MM.1S (cell line): ENCODE results near the gene DNAH11.

Experiments
- DNase-seq: peaks from one replicate; pipeline ENCODE4 v3.0.0-alpha.2; 2015
- H2AFZ ChIP-seq: fragments of 300-600 bp; sonication (generic); 2 replicates; pipeline ENCODE4 v1.6.0; 2016; ENCODE audit warnings: antibody characterized with exemption, low read length
- H3F3A ChIP-seq: fragments of 300-600 bp; sonication (generic); 2 replicates; pipeline ENCODE4 v1.6.1; 2016; ENCODE audit warnings: mild to moderate bottlenecking, antibody characterized with exemption, low read length, moderate library complexity, mixed read lengths; ENCODE audit not compliant: insufficient read depth
- H3K27ac ChIP-seq: fragments of 300-600 bp; sonication (generic); 2 replicates; pipeline ENCODE4 v1.5.1; 2016; ENCODE audit warnings: mild to moderate bottlenecking, low read length
- H3K27me3 ChIP-seq: fragments of 300-600 bp; sonication (generic); replicated peaks from 2 replicates; pipeline ENCODE4 v1.6.0; 2016; ENCODE audit warnings: low read length; ENCODE audit not compliant: insufficient read depth
- H3K36me3 ChIP-seq: fragments of 300-600 bp; sonication (generic); replicated peaks from 2 replicates; pipeline ENCODE4 v1.6.1; 2016; ENCODE audit warnings: mild to moderate bottlenecking, low read length, mixed read lengths; ENCODE audit not compliant: insufficient read depth
- H3K4me1 ChIP-seq: fragments of 300-600 bp; sonication (generic); 2 replicates; pipeline ENCODE4 v1.6.1; 2016; ENCODE audit warnings: low read length, mixed read lengths
- H3K4me2 ChIP-seq: fragments of 300-600 bp; sonication (generic); 2 replicates; pipeline ENCODE4 v1.6.0; 2016; ENCODE audit warnings: low read depth, low read length
- H3K4me3 ChIP-seq: fragments of 300-600 bp; sonication (generic); 2 replicates; pipeline ENCODE4 v1.5.1; 2016; ENCODE audit warnings: low read length, mixed read lengths
- H3K79me2 ChIP-seq: fragments of 300-600 bp; sonication (generic); 2 replicates; pipeline ENCODE4 v1.6.1; 2016; ENCODE audit warnings: mixed run types, low read length, mixed read lengths
- H3K9ac ChIP-seq: fragments of 300-600 bp; sonication (generic); 2 replicates; pipeline ENCODE4 v1.6.1; 2016; ENCODE audit warnings: low read length, mixed read lengths
- H3K9me2 ChIP-seq: fragments of 300-600 bp; sonication (generic); replicated peaks from 2 replicates; pipeline ENCODE4 v1.6.1; 2016; ENCODE audit warnings: mild to moderate bottlenecking, low read length, mixed read lengths; ENCODE audit not compliant: insufficient read depth
- H3K9me3 ChIP-seq: fragments of 300-600 bp; sonication (generic); replicated peaks from 2 replicates; pipeline ENCODE4 v1.6.1; 2016; ENCODE audit warnings: mild to moderate bottlenecking, low read length, mixed read lengths; ENCODE audit not compliant: insufficient read depth
- H4K20me1 ChIP-seq: fragments of 300-600 bp; sonication (generic); 2 replicates; pipeline ENCODE4 v1.6.1; 2016; ENCODE audit warnings: mild to moderate bottlenecking, low read length, moderate library complexity, mixed read lengths; ENCODE audit not compliant: insufficient read depth
- CTCF ChIP-seq: fragments of 300-600 bp; sonication (generic); IDR thresholded peaks from 2 replicates; pipeline ENCODE4 v1.5.1; 2016; ENCODE audit warnings: antibody characterized with exemption, low read length, mixed read lengths
- EZH2 ChIP-seq: fragments of 300-600 bp; sonication (generic); optimal IDR thresholded peaks from 2 replicates; pipeline ENCODE3; 2017; ENCODE audit warnings: low read depth, mild to moderate bottlenecking, antibody characterized with exemption, low read length, mixed read lengths
- EZH2phosphoT487 ChIP-seq: fragments of 300-600 bp; sonication (generic); IDR thresholded peaks from 2 replicates; pipeline ENCODE4 v1.6.1; 2018; ENCODE audit warnings: antibody characterized with exemption, low read length

DNAH11 gene

DNA sequence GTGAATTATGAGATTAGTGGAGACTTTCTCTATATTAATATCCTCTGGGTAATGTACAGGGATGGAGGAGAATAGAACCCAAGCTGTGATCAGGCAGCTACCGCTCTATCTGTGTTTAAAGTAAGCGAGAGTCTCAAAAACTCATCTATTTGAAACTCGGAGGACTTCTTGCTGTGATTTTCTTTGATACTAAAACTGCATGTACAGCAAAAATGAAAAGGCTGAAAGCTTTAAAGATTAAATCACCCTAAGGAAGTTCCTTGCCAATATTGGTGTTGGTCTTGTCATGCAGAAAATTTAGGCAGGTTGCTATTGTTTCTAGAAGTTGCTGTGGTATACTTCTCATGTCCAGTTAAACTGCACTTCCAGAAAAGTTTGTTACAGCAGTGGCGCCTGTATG is 110.8 kb downstream of the DNAH11 start:
- no peak overlapping the region for H3K4me3 ChIP-seq
- no peak overlapping the region for H3K9ac ChIP-seq
- no peak for DNase-seq
- no peaks in the 10 kb centered on the region for H3F3A ChIP-seq
- no peaks in the 10 kb centered on the region for H3K9me2 ChIP-seq
- H3K4me2 ChIP-seq, result no peak overlapping the region
- no peaks in the 10 kb centered on the region for H4K20me1 ChIP-seq
- H3K9me3 ChIP-seq, result no peaks in the 10 kb centered on the region
- H3K27ac ChIP-seq, result no peak overlapping the region
- no peaks in the 10 kb centered on the region for H3K4me1 ChIP-seq
- no peak for TF ChIP-seq EZH2phosphoT487
- TF ChIP-seq CTCF, result no peak
- no peak for TF ChIP-seq EZH2
- H2AFZ ChIP-seq, result no peak overlapping the region
- H3K36me3 ChIP-seq, result no peaks in the 10 kb centered on the region
- no peaks in the 10 kb centered on the region for H3K27me3 ChIP-seq
- H3K79me2 ChIP-seq, result no peaks in the 10 kb centered on the region

DNA sequence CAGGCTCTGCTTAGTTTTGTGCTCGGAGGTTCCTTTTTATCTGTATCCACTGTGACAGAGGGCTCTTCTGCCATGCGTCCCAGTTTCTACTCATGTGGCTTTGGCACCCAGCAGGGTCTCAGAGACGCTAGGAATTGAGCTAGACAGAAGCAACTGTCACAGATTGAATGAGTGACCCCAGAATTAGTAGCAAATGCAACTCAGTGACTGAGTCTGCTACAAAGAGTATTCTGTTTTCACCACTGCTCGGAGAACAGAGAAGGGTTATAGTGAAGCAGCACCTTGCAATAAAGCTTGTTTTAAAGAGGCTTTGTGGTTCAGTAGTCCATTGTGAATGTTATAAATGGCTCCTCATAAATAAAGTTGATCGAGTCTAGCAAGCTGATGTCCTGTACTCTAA is 113.2 kb downstream of the DNAH11 start:
- Histone ChIP-seq H3K27ac (no peak overlapping the region), H3F3A (no peaks in the 10 kb centered on the region), H3K9me3 (no peaks in the 10 kb centered on the region; the same call in 1 of the 2 replicates), H3K9me2 (no peaks in the 10 kb centered on the region), H3K36me3 (no peaks in the 10 kb centered on the region), H3K9ac (no peak overlapping the region), H3K4me1 (no peaks in the 10 kb centered on the region), H4K20me1 (no peaks in the 10 kb centered on the region), H2AFZ (no peak overlapping the region), H3K27me3 (no peaks in the 10 kb centered on the region), H3K79me2 (no peaks in the 10 kb centered on the region), H3K4me2 (no peak overlapping the region), H3K4me3 (no peak overlapping the region)
- no peak for TF ChIP-seq EZH2
- TF ChIP-seq EZH2phosphoT487, result no peak
- no peak for TF ChIP-seq CTCF
- no peak for DNase-seq

- no peak for DNase-seq
- no peak for TF ChIP-seq CTCF
- TF ChIP-seq EZH2, result no peak
- TF ChIP-seq EZH2phosphoT487, result no peak
- no peaks in the 10 kb centered on the region for H3K4me1 ChIP-seq
- no peak overlapping the region for H3K9ac ChIP-seq
- no peak overlapping the region for H3K4me3 ChIP-seq
- H3K9me3 ChIP-seq, result no peaks in the 10 kb centered on the region; the same call in 1 of the 2 replicates
- no peaks in the 10 kb centered on the region for H3K9me2 ChIP-seq
- H3K4me2 ChIP-seq, result no peak overlapping the region
- H3K79me2 ChIP-seq, result no peaks in the 10 kb centered on the region
- no peaks in the 10 kb centered on the region for H3K36me3 ChIP-seq
- H2AFZ ChIP-seq, result no peak overlapping the region
- H3F3A ChIP-seq, result no peaks in the 10 kb centered on the region
- H3K27me3 ChIP-seq, result no peaks in the 10 kb centered on the region
- no peak overlapping the region for H3K27ac ChIP-seq
- H4K20me1 ChIP-seq, result no peaks in the 10 kb centered on the region
Measured at GRCh38 chr7:21656796-21657195, 114.0 kb downstream of the DNAH11 start.

DNA sequence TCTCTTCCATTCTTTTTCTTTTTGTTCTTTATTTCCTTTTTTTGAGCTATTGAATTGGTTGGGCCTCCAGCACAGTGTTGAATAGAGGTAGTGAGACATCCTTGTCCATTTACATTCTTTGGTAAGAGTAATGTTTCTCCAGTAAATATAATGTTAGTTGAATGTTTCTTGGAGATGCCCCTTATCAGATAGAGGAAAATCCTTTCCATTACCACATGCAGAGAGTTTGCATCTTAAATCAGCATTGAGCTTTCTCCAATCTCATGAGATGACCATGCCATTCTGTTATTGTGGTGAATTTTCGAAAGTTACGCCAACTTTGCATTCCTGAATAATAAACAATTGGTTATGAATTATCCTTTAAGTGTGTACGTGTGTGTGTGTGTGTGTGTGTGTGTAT is 127.7 kb downstream of the DNAH11 start:
- no peak for TF ChIP-seq CTCF
- no peak for TF ChIP-seq EZH2
- Histone ChIP-seq H4K20me1 (no peaks in the 10 kb centered on the region), H3K9me3 (no peaks in the 10 kb centered on the region), H3K4me3 (no peak overlapping the region), H3F3A (no peaks in the 10 kb centered on the region), H3K9me2 (no peaks in the 10 kb centered on the region), H3K79me2 (no peaks in the 10 kb centered on the region), H3K4me1 (no peaks in the 10 kb centered on the region), H3K36me3 (no peaks in the 10 kb centered on the region), H2AFZ (no peak overlapping the region), H3K27me3 (no peaks in the 10 kb centered on the region), H3K9ac (no peak overlapping the region), H3K4me2 (no peak overlapping the region), H3K27ac (no peak overlapping the region)
- DNase-seq, result no peak
